OCI-LY1 (cell line): ENCODE measurements around the gene KDM4B.

Experiments used
- CTCF ChIP-seq: fragments of 200-600 bp; sonication (generic), shearing (Covaris generic); IDR thresholded peaks from 2 replicates; pipeline ENCODE4 v1.5.1; 2017; ENCODE audit warnings: mild to moderate bottlenecking, antibody characterized with exemption, low read length, moderate library complexity, mixed read lengths
- EZH2 ChIP-seq: fragments of 200-600 bp; sonication (generic), shearing (Covaris generic); IDR thresholded peaks from 2 replicates; pipeline ENCODE4 v1.8.0; 2017; ENCODE audit warnings: borderline replicate concordance, mixed run types, mild to moderate bottlenecking, antibody characterized with exemption, low read length, moderate library complexity, mixed read lengths

GRCh38 chr19:5103812-5104410, 135.0 kb downstream of the KDM4B start:
- TF ChIP-seq CTCF (no peak), EZH2 (no peak)
